Hematopoietic multipotent progenitor cell treated with erythropoietin and hydrocortisone succinate and interleukin-3 and kit ligand, for 4 days (in vitro differentiated cells): ENCODE data around the gene RNF10.
"Not testable (repeated sequence)": the region's sequence is repeated elsewhere in the genome, so short reads cannot be mapped to it uniquely, and the experiment has no call there.

Source experiments
- DNase-seq: peaks from one replicate; pipeline ENCODE4 v3.0.0-alpha.2; 2015

Gene RNF10

GRCh38 chr12:120534203-120534702 is at the start of gene RNF10:
TSS of gene RNF10 (plus strand) at chr12:120534356. CDS start at chr12:120534812, 456 bp downstream.
- peak; percentile 94 for DNase-seq

GRCh38 chr12:120485961-120486881 is 47.9 kb upstream of the RNF10 start:
- no peak for DNase-seq

GRCh38 chr12:120487552-120487951 is 46.6 kb upstream of the RNF10 start:
- peak; percentile 55 for DNase-seq

- no peak for DNase-seq
Measured at GRCh38 chr12:120488057-120488640, 46.0 kb upstream of the RNF10 start.

DNA sequence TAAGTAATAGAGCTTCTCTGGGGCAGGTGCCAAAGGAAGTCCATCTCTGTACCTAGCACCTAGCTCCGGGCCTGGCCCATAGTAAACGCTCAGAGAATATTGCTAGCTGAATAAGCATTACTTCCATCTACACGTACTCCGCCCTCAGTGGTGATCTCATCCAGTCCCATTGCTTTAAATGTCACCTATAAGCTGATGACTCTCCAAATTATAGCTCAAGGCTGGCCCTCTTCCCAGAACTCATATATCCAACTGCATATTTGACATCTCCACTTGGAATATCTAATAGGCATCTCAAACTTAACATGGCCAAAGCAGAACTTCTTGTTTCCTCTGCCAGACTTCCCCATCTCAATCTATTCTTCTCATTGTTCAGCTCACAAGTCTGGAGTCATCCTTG is 45.1 kb upstream of the RNF10 start:
- DNase-seq: no peak

DNA sequence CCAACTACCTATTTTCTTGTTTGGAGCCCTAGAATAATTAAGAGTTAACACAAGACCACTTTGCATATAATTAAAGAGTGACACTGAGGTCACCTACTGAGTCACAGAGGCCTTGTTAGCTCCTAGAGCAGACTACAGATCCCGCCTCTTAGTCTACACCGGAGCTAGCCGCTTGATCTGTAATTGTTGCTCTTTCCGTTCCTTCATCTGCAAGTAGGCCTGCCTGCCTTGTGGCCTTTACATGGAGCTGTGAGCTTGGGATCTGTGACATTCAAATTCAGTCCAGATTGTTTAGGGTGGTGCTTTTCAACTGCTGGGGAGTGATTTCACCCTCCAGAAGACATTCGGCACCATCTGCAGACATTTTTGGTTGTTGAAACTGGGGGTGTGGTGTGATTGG is 43.8 kb upstream of the RNF10 start:
- DNase-seq: no peak

DNA sequence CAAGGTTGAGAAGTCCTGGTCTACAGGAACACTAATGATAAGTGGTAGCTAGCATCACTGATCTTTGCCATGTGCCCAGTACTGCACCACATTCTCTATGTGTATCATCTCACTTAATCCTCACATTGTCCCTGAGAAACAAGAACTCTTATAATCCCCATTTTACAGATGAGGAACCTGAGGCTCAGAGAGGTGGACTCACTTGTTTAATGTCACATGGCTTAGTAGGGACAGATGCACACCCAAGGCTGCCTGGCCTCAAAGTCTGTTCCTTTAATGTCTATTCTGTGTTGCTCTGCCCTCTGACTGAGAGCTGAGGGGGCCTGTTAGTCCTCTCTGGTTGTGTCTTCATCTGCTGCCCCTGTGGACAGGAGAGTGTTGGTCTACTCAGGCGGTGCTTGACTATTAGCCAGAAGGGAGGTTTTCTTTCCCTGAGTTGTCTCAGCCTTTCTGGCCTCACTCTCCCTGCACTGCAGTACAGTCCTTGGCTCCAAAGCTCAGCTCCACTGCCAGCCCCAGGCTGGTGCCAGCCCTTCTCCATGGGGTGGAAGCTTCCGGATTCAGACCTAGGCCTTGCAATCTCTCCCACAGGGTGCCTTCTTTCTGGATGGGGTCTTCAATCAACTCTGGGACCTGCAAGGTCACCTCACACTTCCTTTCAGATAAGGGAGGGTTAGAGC is 43.2 kb upstream of the RNF10 start:
- no peak for DNase-seq

DNA sequence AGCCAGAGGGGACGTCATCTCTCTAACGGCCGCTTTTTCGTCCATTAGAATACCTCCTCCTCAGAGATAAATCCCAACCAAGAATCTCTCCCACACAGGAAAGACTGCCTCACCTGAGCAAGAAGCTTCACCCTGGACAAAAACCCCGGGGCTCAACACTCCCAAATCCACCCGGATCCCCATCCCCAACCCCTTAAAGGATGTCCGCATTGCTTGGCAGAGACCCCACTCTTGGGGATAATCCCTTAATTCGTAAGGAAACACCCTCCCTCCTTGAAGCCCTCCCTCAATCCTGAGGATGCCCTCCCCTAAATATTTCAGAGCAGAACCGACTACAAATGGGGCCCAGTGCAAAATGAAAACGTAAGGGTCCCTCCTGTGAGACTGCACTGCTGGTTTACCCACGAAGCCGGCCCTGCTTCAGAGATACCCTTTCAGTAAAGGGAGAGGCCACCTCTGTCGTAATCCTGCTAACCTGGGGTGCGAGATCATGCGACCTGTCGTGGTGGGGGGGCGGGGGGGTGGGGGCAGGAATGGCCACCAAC is 38.9 kb upstream of the RNF10 start:
- no peak for DNase-seq

GRCh38 chr12:120495731-120496412 is 38.3 kb upstream of the RNF10 start, which contains the start of gene DYNLL1:
TSS of gene DYNLL1 (plus strand) at chr12:120496113. CDS start at chr12:120496422, 309 bp downstream.
- DNase-seq: peak; percentile 98

- DNase-seq: peak; percentile 85
Measured at GRCh38 chr12:120496413-120497340, 37.5 kb upstream of the RNF10 start.

- no peak for DNase-seq
Measured at GRCh38 chr12:120497524-120498150, 36.5 kb upstream of the RNF10 start.

DNA sequence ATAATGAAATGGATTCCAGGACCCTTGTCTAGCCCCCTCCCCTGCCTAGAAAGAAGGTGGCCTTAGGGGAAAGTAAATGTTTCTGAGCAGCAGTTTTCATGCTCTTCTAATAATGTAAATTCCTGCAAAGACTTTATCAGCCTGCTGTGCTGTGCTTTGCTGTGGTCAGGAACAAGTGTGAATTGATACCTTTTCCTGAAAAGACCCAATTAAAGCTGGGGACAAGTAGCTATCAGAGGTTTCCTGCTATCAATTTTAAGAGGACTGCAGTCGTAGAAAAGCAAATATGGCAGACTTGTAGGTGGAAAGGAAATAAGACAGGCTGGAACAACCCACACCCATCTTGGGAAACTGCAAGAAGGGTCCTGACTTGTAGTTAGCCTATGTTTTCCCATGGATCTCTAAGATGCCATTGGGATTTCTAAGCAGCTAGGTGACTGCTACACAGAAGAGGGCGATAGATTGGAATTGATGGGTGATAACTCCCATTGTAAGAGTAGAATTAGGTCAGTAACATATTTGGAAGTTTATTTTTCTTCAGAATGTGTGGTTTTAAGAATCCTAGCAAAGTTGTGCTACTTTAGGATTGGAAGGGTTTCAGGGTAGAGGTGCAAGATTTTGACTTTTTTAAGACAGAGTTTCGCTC is 35.2 kb upstream of the RNF10 start:
- DNase-seq: no peak

DNA sequence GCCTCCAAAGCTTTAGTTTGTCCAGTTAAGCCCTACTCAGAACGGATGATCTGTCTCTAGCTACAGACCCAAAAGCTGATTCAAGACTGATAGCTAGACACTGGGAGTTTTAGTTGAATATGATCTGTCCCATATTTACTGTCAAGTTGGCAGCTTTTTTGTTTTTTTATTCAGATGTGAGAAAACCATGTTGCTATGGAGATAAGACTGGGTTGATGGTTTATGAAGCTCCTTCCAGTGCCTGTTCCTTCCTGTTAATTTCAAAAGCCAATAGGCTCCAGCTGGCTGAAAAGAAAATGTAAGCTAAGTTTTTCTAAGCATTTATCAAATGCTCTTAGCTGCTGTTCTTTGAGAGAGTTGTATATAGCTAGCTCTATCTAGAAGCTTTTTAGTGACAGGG is 33.6 kb upstream of the RNF10 start:
- DNase-seq: no peak

DNA sequence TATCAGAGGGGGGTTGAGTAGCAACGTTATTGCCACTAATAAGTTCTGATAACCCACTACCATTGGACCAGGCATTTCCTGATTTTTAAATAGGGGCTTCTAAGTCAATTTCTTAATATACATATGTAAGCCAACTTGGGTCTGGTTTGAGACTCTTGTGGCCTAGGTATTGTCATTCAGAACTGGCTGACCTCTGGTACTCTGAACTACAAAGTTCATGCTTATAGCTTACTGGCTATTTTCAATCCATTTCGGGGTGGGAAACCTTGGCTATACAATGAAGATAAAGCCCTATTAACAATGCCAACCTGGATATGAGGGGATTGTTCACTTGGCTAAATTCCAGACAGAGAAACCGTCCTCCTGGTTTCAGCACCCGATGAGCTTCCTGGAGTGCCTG is 29.6 kb upstream of the RNF10 start:
- DNase-seq: no peak

DNA sequence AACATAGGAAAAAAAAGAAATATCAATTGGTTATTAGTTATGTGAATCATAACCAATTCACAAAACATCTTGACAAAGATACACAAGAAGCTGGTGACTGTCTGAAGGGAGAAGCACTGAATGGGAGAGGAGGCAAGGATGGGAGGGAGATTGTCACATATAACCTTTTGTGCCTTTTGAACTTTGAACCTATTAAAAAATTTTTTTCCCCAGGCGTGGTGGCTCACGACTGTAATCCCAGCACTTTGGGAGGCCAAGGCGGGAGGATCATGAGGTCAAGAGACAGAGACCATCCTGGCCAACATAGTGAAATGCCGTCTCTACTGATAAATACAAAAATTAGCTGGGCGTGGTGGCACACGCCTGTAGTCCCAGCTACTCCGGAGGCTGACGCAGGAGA is 25.6 kb upstream of the RNF10 start:
- DNase-seq: no peak

GRCh38 chr12:120514002-120514401 is 20.2 kb upstream of the RNF10 start:
- DNase-seq: no peak

DNA sequence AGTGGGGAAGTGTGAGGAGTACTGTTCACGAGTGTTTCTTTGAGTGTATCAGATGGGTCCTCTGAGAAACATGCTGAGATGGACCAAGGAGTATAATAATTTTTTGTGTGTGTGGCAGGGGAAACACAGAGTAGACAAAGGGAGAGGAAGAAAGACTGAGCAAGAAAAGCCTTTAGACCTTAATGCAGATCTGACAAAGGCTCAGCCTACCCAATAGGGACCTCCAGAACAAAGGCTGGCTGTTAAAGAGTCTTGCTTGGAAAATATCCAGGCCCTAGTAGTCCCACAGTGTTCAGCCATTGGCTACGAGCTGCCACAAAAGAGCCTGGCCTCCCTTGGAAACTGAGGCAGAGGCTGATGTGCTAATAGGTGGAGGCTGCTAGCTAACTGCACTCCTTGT is 18.7 kb upstream of the RNF10 start:
- no peak for DNase-seq

DNA sequence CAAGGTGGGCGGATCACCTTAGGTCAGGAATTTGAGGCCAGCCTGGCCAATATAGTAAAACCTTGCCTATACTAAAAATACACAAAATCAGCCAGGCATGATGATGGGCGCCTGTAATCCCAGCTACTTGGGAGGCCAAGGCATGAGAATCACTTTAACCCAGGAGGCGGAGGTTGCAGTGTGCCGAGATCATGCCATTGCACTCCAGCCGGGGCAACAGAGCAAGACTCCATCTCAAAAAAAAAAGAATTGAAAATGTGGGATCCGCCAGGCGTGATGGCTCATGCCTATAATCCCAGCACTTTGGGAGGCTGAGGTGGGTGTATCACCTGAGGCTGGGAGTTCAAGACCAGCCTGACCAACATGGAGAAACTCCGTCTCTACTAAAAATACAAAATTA is 14.8 kb upstream of the RNF10 start:
- DNase-seq: not testable (repeated sequence)

DNA sequence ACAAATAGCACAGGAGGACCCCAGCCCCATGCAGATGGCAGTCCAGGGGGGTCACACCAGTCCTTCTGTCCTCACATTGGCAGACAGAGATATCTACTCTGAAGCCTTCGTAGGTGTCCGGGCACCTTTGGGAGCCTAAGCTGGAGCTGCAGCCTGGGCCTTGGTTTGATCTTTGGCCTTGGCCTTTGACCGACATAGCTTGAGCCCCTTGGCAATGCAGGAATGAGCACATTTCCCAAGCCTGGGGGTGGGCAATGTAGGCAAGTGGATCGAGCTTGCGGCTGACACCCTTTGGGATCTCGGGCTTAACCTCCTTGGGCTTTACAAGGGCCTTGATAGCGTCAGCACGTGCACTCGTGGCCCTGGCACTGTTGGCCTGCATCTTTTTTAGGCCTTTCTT is 11.6 kb upstream of the RNF10 start:
- DNase-seq: no peak

DNA sequence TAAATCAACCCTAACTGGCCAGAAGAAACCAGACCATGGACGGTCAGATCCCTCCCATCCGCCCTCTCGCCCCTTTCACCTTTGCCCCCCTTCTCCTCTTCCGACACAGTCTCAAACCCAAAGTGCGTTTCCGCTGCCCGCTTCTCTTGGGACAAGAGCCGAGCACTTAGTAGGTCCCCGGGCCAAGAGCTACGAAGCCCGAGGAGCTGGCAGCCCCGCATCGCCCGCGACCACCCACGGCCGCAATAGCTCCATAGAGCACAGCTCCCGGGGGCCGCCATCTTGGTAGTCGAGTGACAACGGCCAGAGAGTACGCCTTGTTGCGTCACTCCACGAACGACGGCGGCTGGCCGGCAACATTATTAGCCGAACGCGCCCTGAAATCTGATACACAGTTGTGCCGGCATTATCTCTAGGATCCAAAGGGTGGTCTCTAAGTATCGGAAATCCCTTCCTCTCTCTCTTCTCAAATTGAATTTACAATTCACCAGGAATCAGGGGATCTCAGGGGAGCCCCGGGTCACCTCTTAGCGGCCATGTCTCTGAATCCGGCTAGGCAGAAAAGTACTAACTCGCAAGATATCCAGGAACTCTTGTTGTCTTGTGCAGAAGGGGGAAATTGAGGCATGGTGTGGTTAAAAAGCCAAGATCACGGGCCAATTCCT is 5.2 kb upstream of the RNF10 start, which contains the start of gene COQ5:
COQ5 (minus strand) TSS at position 298 of the 665 bp plus-strand sequence; CDS start at position 281, 17 bp downstream.
- peak; percentile 94 for DNase-seq
